Endodermal cell (in vitro differentiated cells): ENCODE measurements around the gene ASTN1. TPM values are rescaled to one million over a fixed set of nuclear protein-coding genes. Genes with fewer than 3 reads are reported as not detected.

ENCODE experiments used
- DNase-seq: peaks from one replicate; pipeline ENCODE4 v3.0.0-alpha.2; 2017
- H3K27ac ChIP-seq: 2 replicates; pipeline ENCODE4 v1.5.1; 2013; ENCODE audit warnings: mild to moderate bottlenecking, low read depth, low read length, moderate library complexity
- H3K27me3 ChIP-seq: 2 replicates; pipeline ENCODE4 v1.6.1; 2013; ENCODE audit warnings: mild to moderate bottlenecking, low read length, moderate library complexity; ENCODE audit not compliant: insufficient read depth, control insufficient read depth, poor library complexity, severe bottlenecking
- H3K36me3 ChIP-seq: 2 replicates; pipeline ENCODE4 v1.7.0; 2013; ENCODE audit warnings: mild to moderate bottlenecking, low read length, moderate library complexity; ENCODE audit not compliant: control insufficient read depth, insufficient read depth
- H3K4me1 ChIP-seq: one replicate; pipeline ENCODE4 v1.7.0; 2013; ENCODE audit warnings: low read length; ENCODE audit not compliant: control insufficient read depth, insufficient read depth
- H3K4me3 ChIP-seq: 2 replicates; pipeline ENCODE4 v1.5.1; 2013; ENCODE audit warnings: mild to moderate bottlenecking, low read length, moderate library complexity
- H3K9ac ChIP-seq: 2 replicates; pipeline ENCODE4 v1.6.1; 2013; ENCODE audit warnings: mild to moderate bottlenecking, low read length, moderate library complexity; ENCODE audit not compliant: poor library complexity, severe bottlenecking; ENCODE audit errors: extremely low read depth
- H3K9me3 ChIP-seq: 2 replicates; pipeline ENCODE4 v1.6.1; 2013; ENCODE audit warnings: mild to moderate bottlenecking, low read length, moderate library complexity; ENCODE audit not compliant: control insufficient read depth
- H3K27ac Mint-ChIP-seq: 2 replicates; pipeline ENCODE4 v1.8.0; 2020; ENCODE audit warnings: mixed read lengths
- H3K27me3 Mint-ChIP-seq: 2 replicates; pipeline ENCODE4 v1.8.0; 2021; ENCODE audit warnings: mild to moderate bottlenecking, mixed read lengths; ENCODE audit not compliant: insufficient read depth
- H3K36me3 Mint-ChIP-seq: 2 replicates; pipeline ENCODE4 v1.8.0; 2020; ENCODE audit warnings: low read depth, mixed read lengths
- H3K4me1 Mint-ChIP-seq: 2 replicates; pipeline ENCODE4 v1.8.0; 2020; ENCODE audit warnings: mixed read lengths
- H3K4me3 Mint-ChIP-seq: 2 replicates; pipeline ENCODE4 v1.8.0; 2020; ENCODE audit warnings: mild to moderate bottlenecking, moderate library complexity, mixed read lengths
- H3K9me3 Mint-ChIP-seq: 2 replicates; pipeline ENCODE4 v1.8.0; 2020; ENCODE audit warnings: mild to moderate bottlenecking, mixed read lengths
- CTCF ChIP-seq: fragments of 200-600 bp; sonication (generic); conservative IDR thresholded peaks from 2 replicates; pipeline ENCODE4 v1.5.0; 2021; ENCODE audit warnings: antibody characterized with exemption, mild to moderate bottlenecking
- WGBS, 2 experiments: methylation state at CpG; one replicate each; pipeline versions ENCODE4 v1.1.5 to v1.1.7; 2013; ENCODE audit warnings: missing lambda C conversion rate in 2 of 2, mixed read lengths in 1 of 2; ENCODE audit not compliant: insufficient coverage in 1 of 2, insufficient read length in 1 of 2; 5-methylcytosine and 5-hydroxymethylcytosine counted together
- total RNA-seq, 2 donors: library from RNA; stranded (reverse); fragmentation: NEBNext Ultra II Directional in 1 of 2; extraction: Animal tissue kit (Norgen Biotek cat#: 25700) in 1 of 2; gene quantifications; 2 replicates in 1 of 2; 3 replicates in 1 of 2; pipeline ENCODE4 v1.2.1, GENCODE V29; 2021

The ASTN1 gene
- total RNA-seq, 2 donors from 2014 or later: 0.31 to 0.70 TPM

GRCh38 chr1:176976225-176976624 lies 188.3 kb downstream of the ASTN1 start:
- Mint-ChIP-seq H3K27ac (no peak overlapping the region), H3K36me3 (no peaks in the 10 kb centered on the region), H3K4me1 (no peaks in the 10 kb centered on the region), H3K9me3 (no peaks in the 10 kb centered on the region), H3K4me3 (no peak overlapping the region), H3K27me3 (no peaks in the 10 kb centered on the region)
- no peak for TF ChIP-seq CTCF
- no peaks in the 10 kb centered on the region for H3K27me3 ChIP-seq
- DNase-seq: no peak
- no peak overlapping the region for H3K4me3 ChIP-seq
- no peaks in the 10 kb centered on the region for H3K9me3 ChIP-seq
- H3K36me3 ChIP-seq: no peaks in the 10 kb centered on the region
- no peak overlapping the region for H3K9ac ChIP-seq
- WGBS, 2 experiments: 60 to 85% methylated on average over 1 to 4 of the region's 4 CpGs
- H3K27ac ChIP-seq: no peak overlapping the region
- no peaks in the 10 kb centered on the region for H3K4me1 ChIP-seq

GRCh38 chr1:176964687-176965086 lies 199.8 kb downstream of the ASTN1 start:
- Histone ChIP-seq H3K4me1 (no peaks in the 10 kb centered on the region), H3K36me3 (no peaks in the 10 kb centered on the region), H3K9ac (no peak overlapping the region), H3K9me3 (no peaks in the 10 kb centered on the region), H3K4me3 (no peak overlapping the region), H3K27ac (no peak overlapping the region), H3K27me3 (no peaks in the 10 kb centered on the region)
- Mint-ChIP-seq H3K36me3 (no peaks in the 10 kb centered on the region), H3K27me3 (peaks cover 18% of the 10 kb centered on the region), H3K4me3 (no peak overlapping the region), H3K27ac (no peak overlapping the region), H3K9me3 (no peaks in the 10 kb centered on the region), H3K4me1 (no peaks in the 10 kb centered on the region)
- no peak for TF ChIP-seq CTCF
- no peak for DNase-seq
- 90 to 94% methylated on average over 2 of the region's 2 CpGs for whole genome bisulfite sequencing, 2 experiments

DNA sequence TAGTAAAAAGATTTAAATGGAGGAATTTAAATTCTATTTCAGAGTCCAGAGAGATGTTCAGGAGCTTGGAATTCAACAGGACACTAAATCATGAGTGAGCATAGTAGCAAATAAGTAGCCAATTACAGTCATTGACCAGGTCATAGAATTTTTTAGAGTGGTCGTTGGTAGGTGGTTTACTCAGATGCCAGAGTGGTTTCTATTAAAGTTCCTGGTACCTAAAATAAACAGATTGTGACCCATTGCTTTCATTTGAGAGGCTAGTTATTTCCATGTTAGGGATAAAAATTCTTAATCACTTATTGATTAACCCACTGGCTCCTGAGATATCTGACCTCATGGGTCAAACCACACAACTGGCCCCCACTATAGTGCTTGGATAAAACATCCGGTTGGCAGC lies 201.3 kb downstream of the ASTN1 start:
- Histone ChIP-seq H3K4me1 (no peaks in the 10 kb centered on the region), H3K9me3 (no peaks in the 10 kb centered on the region), H3K9ac (no peak overlapping the region), H3K4me3 (no peak overlapping the region), H3K27me3 (no peaks in the 10 kb centered on the region), H3K36me3 (no peaks in the 10 kb centered on the region), H3K27ac (no peak overlapping the region)
- peaks cover 18% of the 10 kb centered on the region for H3K27me3 Mint-ChIP-seq
- WGBS, 2 experiments: 87% methylated on average over 2 of the region's 2 CpGs; no CpG with 5 or more reads in 1 of the 2 experiments
- no peak overlapping the region for H3K27ac Mint-ChIP-seq
- TF ChIP-seq CTCF: no peak
- DNase-seq: no peak
- no peaks in the 10 kb centered on the region for H3K9me3 Mint-ChIP-seq
- no peaks in the 10 kb centered on the region for H3K4me1 Mint-ChIP-seq
- no peak overlapping the region for H3K4me3 Mint-ChIP-seq
- no peaks in the 10 kb centered on the region for H3K36me3 Mint-ChIP-seq
